ENCODE results near the gene OBSCN. TPM values are rescaled to one million over a fixed set of nuclear protein-coding genes. Genes with fewer than 3 reads are reported as not detected.

OBSCN gene
- total and polyA plus RNA-seq, 10 of the 15 experiments (the other 5 are each of a cell fraction or from before 2014, with no cell fraction given): 0.01 to 0.36 (median 0.08) TPM; not detected in 2

DNA sequence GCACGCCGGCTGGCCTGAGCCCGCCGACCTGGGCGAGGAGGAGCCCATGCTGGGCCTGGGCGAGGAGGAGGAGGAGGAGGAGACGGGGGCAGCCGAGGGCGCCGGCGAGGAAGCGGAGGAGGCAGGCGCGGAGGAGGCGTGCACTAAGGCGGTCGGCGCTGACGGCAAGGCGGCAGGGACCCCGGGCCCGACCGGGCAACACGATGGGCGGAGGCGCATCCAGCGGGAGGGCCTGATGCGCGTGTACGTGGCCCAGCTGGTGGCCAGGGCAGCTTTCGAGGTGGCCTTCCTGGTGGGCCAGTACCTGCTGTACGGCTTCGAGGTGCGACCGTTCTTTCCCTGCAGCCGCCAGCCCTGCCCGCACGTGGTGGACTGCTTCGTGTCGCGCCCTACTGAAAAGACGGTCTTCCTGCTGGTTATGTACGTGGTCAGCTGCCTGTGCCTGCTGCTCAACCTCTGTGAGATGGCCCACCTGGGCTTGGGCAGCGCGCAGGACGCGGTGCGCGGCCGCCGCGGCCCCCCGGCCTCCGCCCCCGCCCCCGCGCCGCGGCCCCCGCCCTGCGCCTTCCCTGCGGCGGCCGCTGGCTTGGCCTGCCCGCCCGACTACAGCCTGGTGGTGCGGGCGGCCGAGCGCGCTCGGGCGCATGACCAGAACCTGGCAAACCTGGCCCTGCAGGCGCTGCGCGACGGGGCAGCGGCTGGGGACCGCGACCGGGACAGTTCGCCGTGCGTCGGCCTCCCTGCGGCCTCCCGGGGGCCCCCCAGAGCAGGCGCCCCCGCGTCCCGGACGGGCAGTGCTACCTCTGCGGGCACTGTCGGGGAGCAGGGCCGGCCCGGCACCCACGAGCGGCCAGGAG, 49.5 kb upstream of the OBSCN start:
- no peaks in the 10 kb centered on the region for H3K36me3 ChIP-seq (ENCODE audit: control insufficient read depth in 2 of 2, insufficient read depth in 2 of 2, low read length in 1 of 2)
- no peaks in the 10 kb centered on the region; the same call in 1 of the 2 replicates for H4K20me1 ChIP-seq (ENCODE audit: control insufficient read depth, insufficient read depth)
- ChIA-PET SMC1A (ENCODE audit: uncharacterized antibody, unreplicated experiment) (no interaction called here), RAD21 (ENCODE audit: unreplicated experiment) (no interaction called here), POLR2A (no interaction called here), CTCF (no interaction called here)
- intact Hi-C loops (cut with micrococcal nuclease; ENCODE audit: unreplicated experiment) (no loop called here), in situ Hi-C loops (cut with MboI) (no loop called here)
- H2AFZ ChIP-seq (ENCODE audit: control insufficient read depth, low read depth, low read length): no peak overlapping the region
- no peak overlapping the region for H3K4me3 ChIP-seq
- TF ChIP-seq STAT1 (conservative IDR thresholded peaks at IDR 0.05) (no peak), NRF1 (conservative IDR thresholded peaks at IDR 0.05; ENCODE audit: low read depth, low read length) (no peak)
- H3K4me2 ChIP-seq (ENCODE audit: control insufficient read depth, insufficient read depth): no peak overlapping the region
- H3K4me1 ChIP-seq (ENCODE audit: control insufficient read depth, insufficient read depth, low read length): no peaks in the 10 kb centered on the region
- H3K79me2 ChIP-seq (ENCODE audit: control insufficient read depth, insufficient read depth, low read length): no peaks in the 10 kb centered on the region
- 89% methylated on average over 56 of the region's 98 CpGs for WGBS (ENCODE audit: insufficient coverage, insufficient replicate concordance, low lambda C conversion rate, missing lambda C conversion rate)
- no peak for DNase-seq (ENCODE audit: low read depth, low spot score)
- H3K9me3 ChIP-seq (replicated peaks; ENCODE audit: control insufficient read depth, insufficient read depth, low read length): no peaks in the 10 kb centered on the region
- H3K27me3 ChIP-seq (replicated peaks in 1 of 2; ENCODE audit: control insufficient read depth in 2 of 2, insufficient read depth in 2 of 2, low read length in 1 of 2): no peaks in the 10 kb centered on the region
- no peak for ATAC-seq
- BruUV-seq (replicated peaks): no TSS peak
- no peak overlapping the region for H3K27ac ChIP-seq (ENCODE audit: control insufficient read depth, insufficient read depth)
- H3K9ac ChIP-seq (ENCODE audit: control insufficient read depth, insufficient read depth, low read length): no peak overlapping the region
- no peak for FAIRE-seq

DNA sequence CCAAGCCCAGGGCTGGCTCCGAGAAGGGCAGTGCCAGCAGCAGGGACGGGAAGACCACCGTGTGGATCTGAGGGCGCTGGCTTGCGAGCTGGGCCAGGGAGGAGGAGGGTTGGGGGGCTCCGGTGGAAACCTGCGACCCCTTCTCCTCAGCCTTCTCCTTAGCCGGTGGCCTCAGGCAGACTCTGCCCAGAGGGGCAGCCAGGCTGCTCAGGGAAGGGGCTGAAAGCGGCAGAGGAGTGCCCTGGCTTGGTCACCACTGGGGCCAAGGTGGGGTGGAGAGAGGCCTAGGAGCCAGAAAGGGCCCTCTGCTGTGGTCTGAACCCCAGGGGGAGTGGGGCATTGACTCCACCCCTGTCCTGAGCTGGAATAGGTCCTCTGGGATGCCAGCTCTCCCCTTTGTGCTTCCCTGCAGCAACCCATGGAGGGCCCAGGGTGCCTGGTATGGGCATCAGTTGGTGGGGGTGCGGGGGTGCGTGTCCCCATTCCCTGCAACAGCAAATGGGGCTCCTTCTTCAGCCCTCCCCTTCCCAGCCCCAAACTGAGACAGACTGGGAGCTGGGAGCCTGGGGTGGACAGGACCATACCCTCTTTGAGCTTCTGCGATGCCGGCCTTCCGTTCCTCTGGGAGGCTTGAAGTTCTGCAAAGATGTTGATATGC, 48.7 kb upstream of the OBSCN start:
- POLR2A ChIA-PET: no interaction called here
- no peak for FAIRE-seq
- Histone ChIP-seq H3K4me3 (no peak overlapping the region), H3K79me2 (ENCODE audit: control insufficient read depth, insufficient read depth, low read length) (no peaks in the 10 kb centered on the region), H3K27ac (ENCODE audit: control insufficient read depth, insufficient read depth) (no peak overlapping the region), H3K36me3 (ENCODE audit: control insufficient read depth in 2 of 2, insufficient read depth in 2 of 2, low read length in 1 of 2) (no peaks in the 10 kb centered on the region), H3K4me1 (ENCODE audit: control insufficient read depth, insufficient read depth, low read length) (no peaks in the 10 kb centered on the region), H3K9me3 (replicated peaks; ENCODE audit: control insufficient read depth, insufficient read depth, low read length) (no peaks in the 10 kb centered on the region), H2AFZ (ENCODE audit: control insufficient read depth, low read depth, low read length) (no peak overlapping the region), H3K9ac (ENCODE audit: control insufficient read depth, insufficient read depth, low read length) (no peak overlapping the region), H3K27me3 (replicated peaks in 1 of 2; ENCODE audit: control insufficient read depth in 2 of 2, insufficient read depth in 2 of 2, low read length in 1 of 2) (no peaks in the 10 kb centered on the region), H4K20me1 (ENCODE audit: control insufficient read depth, insufficient read depth) (no peaks in the 10 kb centered on the region; the same call in 1 of the 2 replicates), H3K4me2 (ENCODE audit: control insufficient read depth, insufficient read depth) (no peak overlapping the region)
- WGBS (ENCODE audit: insufficient coverage, insufficient replicate concordance, low lambda C conversion rate, missing lambda C conversion rate): 89% methylated on average over 14 of the region's 14 CpGs
- RAD21 ChIA-PET (ENCODE audit: unreplicated experiment): no interaction called here
- no TSS peak for BruUV-seq (replicated peaks)
- intact Hi-C loops (cut with micrococcal nuclease; ENCODE audit: unreplicated experiment) (no loop called here), in situ Hi-C loops (cut with MboI) (no loop called here)
- no peak for DNase-seq (ENCODE audit: low read depth, low spot score)
- CTCF ChIA-PET: no interaction called here
- SMC1A ChIA-PET (ENCODE audit: uncharacterized antibody, unreplicated experiment): no interaction called here
- no peak for ATAC-seq
- TF ChIP-seq SRF (IDR thresholded peaks at IDR 0.05; ENCODE audit: low read depth in 2 of 2, low read length in 2 of 2) (no peak), GABPA (IDR thresholded peaks at IDR 0.05; ENCODE audit: low read depth) (no peak), YBX1 (IDR thresholded peaks at IDR 0.05) (no peak), SIX5 (IDR thresholded peaks at IDR 0.05; ENCODE audit: low read depth, low read length, severe bottlenecking) (no peak), RCOR1 (conservative IDR thresholded peaks at IDR 0.05; ENCODE audit: low read depth, low read length) (no peak), HDGF (IDR thresholded peaks at IDR 0.05) (no peak), CHD2 (IDR thresholded peaks at IDR 0.05; ENCODE audit: borderline replicate concordance, low read depth, low read length) (no peak)
- TF ChIP-seq, protein P1, sequence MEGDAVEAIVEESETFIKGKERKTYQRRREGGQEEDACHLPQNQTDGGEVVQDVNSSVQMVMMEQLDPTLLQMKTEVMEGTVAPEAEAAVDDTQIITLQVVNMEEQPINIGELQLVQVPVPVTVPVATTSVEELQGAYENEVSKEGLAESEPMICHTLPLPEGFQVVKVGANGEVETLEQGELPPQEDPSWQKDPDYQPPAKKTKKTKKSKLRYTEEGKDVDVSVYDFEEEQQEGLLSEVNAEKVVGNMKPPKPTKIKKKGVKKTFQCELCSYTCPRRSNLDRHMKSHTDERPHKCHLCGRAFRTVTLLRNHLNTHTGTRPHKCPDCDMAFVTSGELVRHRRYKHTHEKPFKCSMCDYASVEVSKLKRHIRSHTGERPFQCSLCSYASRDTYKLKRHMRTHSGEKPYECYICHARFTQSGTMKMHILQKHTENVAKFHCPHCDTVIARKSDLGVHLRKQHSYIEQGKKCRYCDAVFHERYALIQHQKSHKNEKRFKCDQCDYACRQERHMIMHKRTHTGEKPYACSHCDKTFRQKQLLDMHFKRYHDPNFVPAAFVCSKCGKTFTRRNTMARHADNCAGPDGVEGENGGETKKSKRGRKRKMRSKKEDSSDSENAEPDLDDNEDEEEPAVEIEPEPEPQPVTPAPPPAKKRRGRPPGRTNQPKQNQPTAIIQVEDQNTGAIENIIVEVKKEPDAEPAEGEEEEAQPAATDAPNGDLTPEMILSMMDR (IDR thresholded peaks at IDR 0.05 in 2 of 3, conservative IDR thresholded peaks at IDR 0.05 in 1 of 3; ENCODE audit: control insufficient read depth in 2 of 3, extremely low read depth in 1 of 3, insufficient read depth in 1 of 3, low read depth in 3 of 3, low read length in 3 of 3): no peak
- TF ChIP-seq, protein P2, sequence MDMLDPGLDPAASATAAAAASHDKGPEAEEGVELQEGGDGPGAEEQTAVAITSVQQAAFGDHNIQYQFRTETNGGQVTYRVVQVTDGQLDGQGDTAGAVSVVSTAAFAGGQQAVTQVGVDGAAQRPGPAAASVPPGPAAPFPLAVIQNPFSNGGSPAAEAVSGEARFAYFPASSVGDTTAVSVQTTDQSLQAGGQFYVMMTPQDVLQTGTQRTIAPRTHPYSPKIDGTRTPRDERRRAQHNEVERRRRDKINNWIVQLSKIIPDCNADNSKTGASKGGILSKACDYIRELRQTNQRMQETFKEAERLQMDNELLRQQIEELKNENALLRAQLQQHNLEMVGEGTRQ (IDR thresholded peaks at IDR 0.05; ENCODE audit: borderline replicate concordance, low read depth, low read length): no peak
- TF ChIP-seq, protein P3, sequence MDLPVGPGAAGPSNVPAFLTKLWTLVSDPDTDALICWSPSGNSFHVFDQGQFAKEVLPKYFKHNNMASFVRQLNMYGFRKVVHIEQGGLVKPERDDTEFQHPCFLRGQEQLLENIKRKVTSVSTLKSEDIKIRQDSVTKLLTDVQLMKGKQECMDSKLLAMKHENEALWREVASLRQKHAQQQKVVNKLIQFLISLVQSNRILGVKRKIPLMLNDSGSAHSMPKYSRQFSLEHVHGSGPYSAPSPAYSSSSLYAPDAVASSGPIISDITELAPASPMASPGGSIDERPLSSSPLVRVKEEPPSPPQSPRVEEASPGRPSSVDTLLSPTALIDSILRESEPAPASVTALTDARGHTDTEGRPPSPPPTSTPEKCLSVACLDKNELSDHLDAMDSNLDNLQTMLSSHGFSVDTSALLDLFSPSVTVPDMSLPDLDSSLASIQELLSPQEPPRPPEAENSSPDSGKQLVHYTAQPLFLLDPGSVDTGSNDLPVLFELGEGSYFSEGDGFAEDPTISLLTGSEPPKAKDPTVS (IDR thresholded peaks at IDR 0.05; ENCODE audit: low read depth, low read length): no peak
